HCT116 (cell line): Measurements from ENCODE around the gene KAZN.

ENCODE experiments used
- ATF3 ChIP-seq: IDR thresholded peaks from 2 replicates; pipeline ENCODE4 v1.6.1; 2012
- CBX3 ChIP-seq: IDR thresholded peaks from 2 replicates; pipeline ENCODE4 v1.6.1; 2012; ENCODE audit warnings: low read depth
- CEBPB ChIP-seq: IDR thresholded peaks from 2 replicates; pipeline ENCODE4 v1.6.1; 2012; ENCODE audit warnings: low read depth
- CTCF ChIP-seq, 3 experiments: fragments of 200-600 bp in 1 of 3; sonication (generic) in 1 of 3; IDR thresholded peaks in 2 of 3; conservative IDR thresholded peaks in 1 of 3; 2 replicates each; pipeline ENCODE4 v1.5.1; 2012 to 2017; ENCODE audit warnings: low read depth in 2 of 3, low read length in 2 of 3, antibody characterized with exemption in 1 of 3, borderline replicate concordance in 1 of 3, control low read depth in 1 of 3, mild to moderate bottlenecking in 1 of 3, mixed read lengths in 1 of 3, mixed run types in 1 of 3, moderate library complexity in 1 of 3; ENCODE audit not compliant: insufficient read depth in 1 of 3
- EZH2 ChIP-seq: fragments of 200-600 bp; sonication (generic); IDR thresholded peaks from 2 replicates; pipeline ENCODE4 v1.6.1; 2017; ENCODE audit warnings: antibody characterized with exemption, mixed run types
- JUND ChIP-seq: IDR thresholded peaks from 2 replicates; pipeline ENCODE4 v1.6.1; 2012
- POLR2AphosphoS5 ChIP-seq: IDR thresholded peaks from 2 replicates; pipeline ENCODE4 v1.6.1; 2011; ENCODE audit warnings: mild to moderate bottlenecking, low read depth, low read length, moderate library complexity
- SIN3A ChIP-seq: IDR thresholded peaks from 2 replicates; pipeline ENCODE4 v1.6.1; 2012; ENCODE audit warnings: low read depth
- TCF7L2 ChIP-seq: IDR thresholded peaks from 2 replicates; pipeline ENCODE4 v1.7.0; 2011; ENCODE audit warnings: borderline replicate concordance, inconsistent platforms; ENCODE audit not compliant: insufficient read depth, insufficient read length; ENCODE audit errors: extremely low read depth

- peak; percentile 18 to 39 (median 34); a peak in 4 of 6 replicates for TF ChIP-seq CTCF (IDR thresholded peaks at IDR 0.05 in 2 of 3, conservative IDR thresholded peaks at IDR 0.05 in 1 of 3; ENCODE audit: borderline replicate concordance in 1 of 3, insufficient read depth in 1 of 3, low read depth in 2 of 3, low read length in 2 of 3)
- no peak for TF ChIP-seq JUND
- no peak for TF ChIP-seq TCF7L2
- no peak for TF ChIP-seq CEBPB
- no peak for TF ChIP-seq POLR2AphosphoS5
- no peak for TF ChIP-seq SIN3A
- TF ChIP-seq CBX3 = no peak
- TF ChIP-seq EZH2 = no peak
- TF ChIP-seq ATF3 = no peak
Measured at GRCh38 chr1:14850563-14850962, 252.1 kb downstream of the KAZN start.
